WI38 (cell line): ENCODE data around the gene BMPR2.
"Not testable (repeated sequence)": the region's sequence is repeated elsewhere in the genome, so short reads cannot be mapped to it uniquely, and the experiment has no call there.

Source experiments
- H3K4me3 ChIP-seq: 2 replicates; pipeline ENCODE4 v1.5.1; 2011; ENCODE audit warnings: low read depth, mild to moderate bottlenecking, control low read depth, low read length
- TF ChIP-seq, protein P1 (sequence below): IDR thresholded peaks from 2 replicates; pipeline ENCODE4 v1.5.1; 2012; ENCODE audit warnings: low read depth, mild to moderate bottlenecking, control low read depth, low read length

BMPR2 gene

DNA sequence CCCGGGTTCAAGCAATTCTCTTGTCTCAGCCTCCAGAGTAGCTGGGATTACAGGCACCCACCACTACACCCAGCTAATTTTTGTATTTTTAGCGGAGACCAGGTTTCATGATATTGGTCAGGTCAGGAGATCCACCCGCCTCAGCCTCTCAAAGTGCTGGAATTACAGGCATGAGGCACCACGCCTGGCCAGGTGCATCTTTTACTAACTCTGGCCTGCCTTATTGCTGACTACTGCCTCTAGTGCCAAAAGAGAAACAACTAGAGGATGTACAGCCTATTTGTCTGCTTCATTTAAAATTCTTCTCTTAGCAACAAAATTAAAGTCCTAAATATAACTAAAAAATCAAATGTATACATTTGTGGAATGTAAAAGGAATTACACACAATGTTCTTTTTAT is 115.4 kb downstream of the BMPR2 start:
- TF ChIP-seq, protein P1, sequence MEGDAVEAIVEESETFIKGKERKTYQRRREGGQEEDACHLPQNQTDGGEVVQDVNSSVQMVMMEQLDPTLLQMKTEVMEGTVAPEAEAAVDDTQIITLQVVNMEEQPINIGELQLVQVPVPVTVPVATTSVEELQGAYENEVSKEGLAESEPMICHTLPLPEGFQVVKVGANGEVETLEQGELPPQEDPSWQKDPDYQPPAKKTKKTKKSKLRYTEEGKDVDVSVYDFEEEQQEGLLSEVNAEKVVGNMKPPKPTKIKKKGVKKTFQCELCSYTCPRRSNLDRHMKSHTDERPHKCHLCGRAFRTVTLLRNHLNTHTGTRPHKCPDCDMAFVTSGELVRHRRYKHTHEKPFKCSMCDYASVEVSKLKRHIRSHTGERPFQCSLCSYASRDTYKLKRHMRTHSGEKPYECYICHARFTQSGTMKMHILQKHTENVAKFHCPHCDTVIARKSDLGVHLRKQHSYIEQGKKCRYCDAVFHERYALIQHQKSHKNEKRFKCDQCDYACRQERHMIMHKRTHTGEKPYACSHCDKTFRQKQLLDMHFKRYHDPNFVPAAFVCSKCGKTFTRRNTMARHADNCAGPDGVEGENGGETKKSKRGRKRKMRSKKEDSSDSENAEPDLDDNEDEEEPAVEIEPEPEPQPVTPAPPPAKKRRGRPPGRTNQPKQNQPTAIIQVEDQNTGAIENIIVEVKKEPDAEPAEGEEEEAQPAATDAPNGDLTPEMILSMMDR = no peak
- H3K4me3 ChIP-seq = no peak overlapping the region

DNA sequence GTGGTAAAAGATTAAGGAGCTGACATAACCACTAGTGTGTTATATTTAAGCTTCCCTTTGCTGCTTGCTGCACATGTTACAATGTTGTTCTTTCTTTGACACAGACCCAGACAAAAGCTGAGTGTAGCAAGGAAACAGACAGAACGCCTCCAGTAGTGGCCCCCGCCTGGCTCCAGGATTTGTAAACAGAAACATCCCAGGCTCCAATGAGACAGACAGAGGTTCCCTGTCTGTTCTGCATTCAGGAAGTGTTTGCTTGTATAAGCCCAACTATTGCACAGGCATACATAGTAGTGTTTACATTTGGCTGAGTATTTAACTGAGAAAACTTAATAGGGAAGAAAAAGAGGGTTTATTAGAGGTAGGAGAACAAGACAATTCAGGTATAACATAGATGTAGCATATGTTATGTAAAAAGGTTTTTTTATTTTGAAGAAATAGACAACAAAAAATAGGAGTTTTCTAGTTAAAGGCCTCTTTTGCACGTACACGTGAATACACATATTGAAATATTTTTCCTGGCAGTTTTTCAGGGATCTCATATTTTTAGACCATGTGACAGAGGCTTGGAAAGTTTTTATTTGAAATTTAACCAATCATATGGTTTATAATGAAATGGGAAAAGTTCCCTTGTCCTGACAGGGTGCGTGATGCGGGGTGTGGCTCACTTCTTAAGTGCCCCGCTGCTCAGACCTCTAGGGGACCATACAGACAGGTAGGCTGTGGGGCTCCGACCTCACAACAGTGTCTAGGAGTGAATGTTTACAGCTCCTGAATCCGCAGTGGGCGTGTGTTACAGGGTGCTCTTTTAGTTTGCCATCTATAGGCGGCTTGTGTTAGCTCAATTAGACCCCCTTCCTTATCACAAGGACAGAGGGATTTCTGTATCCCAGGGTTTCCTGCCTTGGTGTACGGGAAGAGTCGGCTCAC is 118.4 kb downstream of the BMPR2 start:
- TF ChIP-seq, protein P1 = no peak
- no peak overlapping the region for H3K4me3 ChIP-seq

DNA sequence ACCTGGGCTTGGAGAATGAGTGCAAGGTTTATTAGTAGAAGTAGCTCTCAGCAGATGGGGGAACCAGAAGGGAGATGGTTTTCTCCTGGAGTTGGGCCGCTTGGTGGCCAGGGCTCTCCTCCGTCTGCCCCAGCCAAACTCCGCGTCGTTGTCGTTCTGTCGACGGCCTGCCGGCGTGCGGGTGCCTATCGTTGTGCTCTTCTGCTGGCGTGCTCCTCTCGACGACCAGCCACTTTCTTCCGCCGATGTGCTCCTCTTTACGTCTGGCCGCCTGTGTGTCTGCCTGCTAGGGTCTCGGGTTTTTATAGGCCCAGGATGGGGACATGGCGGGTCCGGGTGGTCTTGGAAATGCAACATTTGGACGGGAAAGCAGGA is 119.1 kb downstream of the BMPR2 start:
- H3K4me3 ChIP-seq = no peak overlapping the region
- TF ChIP-seq, protein P1 = no peak

DNA sequence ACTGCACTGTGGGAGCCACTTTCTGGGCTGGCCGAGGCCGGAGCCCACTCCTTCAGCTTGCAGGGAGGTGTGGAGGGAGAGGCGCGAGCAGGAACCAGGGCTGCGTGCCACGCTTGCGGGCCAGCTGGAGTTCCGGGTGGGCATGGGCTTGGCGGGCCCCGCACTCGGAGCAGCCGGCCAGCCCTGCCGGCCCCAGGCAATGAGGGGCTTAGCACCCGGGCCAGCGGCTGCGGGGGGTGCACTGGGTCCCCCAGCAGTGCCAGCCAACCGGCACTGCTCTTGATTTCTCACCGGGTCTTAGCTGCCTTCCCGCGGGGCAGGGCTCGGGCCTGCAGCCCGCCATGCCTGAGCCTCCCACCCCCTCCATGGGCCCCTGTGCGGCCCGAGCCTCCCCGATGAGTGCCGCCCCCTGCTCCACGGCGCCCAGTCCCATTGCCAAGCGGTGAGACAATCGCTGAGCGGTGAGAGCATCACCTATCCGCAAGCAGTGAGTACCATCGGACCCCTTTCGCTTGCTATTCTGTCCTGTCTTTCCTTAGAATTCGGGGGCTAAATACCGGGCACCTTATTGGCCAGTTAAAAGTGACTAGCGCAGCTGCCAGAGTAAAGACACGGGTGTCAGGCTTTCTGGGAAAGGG is 120.8 kb downstream of the BMPR2 start:
- H3K4me3 ChIP-seq = not testable (repeated sequence)

DNA sequence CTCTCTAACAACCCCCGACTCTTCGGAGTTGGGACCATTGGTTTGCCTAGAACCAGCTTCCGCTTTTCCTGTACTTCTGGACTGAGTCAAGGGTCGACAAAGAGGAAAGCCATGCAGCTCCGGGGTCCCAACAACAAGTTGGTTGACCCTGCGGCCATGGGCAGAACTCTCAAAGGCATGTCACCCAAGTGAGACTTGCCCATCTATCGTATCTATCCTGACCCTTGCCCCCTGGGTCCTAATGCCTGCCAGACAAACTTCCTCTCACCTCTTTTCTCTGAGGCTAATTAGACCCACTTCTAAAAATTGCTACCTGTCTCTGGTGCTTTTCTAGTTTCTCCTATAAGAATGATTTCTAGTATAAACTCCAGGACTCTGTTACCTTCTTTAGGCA is 121.3 kb downstream of the BMPR2 start:
- not testable (repeated sequence) for H3K4me3 ChIP-seq

DNA sequence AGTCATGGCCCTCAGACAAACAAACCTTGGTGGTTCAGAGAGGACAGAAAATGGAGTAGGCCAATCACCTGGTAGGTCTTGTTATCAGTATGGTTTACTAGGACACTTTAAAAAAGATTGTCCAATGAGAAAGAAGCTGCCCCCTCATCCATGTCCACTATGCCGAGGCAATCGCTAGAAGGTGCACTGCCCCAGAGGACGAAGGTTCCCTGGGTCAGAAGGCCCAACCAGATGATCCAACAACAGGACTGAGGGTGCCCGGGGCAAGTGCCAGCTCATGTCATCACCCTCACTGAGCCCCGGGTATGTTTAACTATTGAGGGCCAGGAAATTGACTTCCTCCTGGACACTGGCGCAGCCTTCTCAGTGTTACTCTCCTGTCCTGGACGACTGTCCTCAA is 123.7 kb downstream of the BMPR2 start:
- not testable (repeated sequence) for H3K4me3 ChIP-seq

DNA sequence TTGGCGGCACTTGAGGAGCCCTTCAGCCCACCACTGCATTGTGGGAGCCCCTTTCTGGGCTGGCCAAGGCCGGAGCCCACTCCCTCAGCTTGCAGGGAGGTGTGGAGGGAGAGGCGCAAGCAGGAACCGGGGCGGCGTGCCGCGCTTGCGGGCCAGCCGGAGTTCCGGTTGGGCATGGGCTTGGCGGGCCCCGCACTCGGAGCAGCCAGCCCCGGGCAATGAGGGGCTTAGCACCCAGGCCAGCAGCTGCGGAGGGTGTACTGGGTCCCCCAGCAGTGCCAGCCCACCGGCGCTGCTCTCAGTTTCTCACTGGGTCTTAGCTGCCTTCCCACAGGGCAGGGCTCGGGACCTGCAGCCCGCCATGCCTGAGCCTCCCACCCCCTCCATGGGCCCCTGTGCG is 127.1 kb downstream of the BMPR2 start:
- H3K4me3 ChIP-seq = not testable (repeated sequence)

DNA sequence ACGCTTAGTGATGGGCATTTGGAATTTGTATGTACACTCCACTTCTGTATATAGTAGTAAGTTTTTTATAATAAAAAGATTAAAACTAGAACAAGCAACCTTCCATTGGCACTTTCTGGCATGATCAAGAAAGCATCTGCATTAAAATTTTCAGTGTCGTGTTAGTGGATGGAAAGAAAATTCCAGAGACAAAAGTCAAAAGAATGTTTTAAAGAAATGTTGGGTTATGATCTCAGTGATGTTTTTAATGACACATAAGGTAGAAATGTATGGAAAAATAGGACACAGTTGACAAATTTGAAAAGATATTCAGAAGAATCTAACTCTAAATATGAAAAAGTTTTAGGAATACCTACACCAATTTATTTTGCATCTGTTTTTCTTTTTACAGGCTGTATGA is 132.6 kb downstream of the BMPR2 start:
- TF ChIP-seq, protein P1 = no peak
- H3K4me3 ChIP-seq = no peak overlapping the region

DNA sequence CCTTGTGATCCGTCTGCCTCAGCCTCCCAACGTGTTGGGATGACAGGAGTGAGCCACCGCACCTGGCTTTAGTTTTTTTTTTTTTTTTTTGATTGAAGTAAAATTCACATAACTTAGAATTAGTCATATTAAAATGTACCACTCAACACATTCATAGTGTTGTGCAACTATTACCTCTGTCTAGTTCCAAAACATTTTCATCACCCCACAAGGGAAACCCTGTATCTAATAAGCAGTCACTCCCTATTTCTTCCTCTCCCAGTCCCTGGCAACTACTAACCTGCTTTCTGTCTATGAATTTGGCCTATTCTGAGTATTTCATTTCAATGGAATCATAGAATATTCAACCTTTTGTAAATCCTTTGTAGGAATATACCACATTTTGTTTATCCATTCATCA is 134.8 kb downstream of the BMPR2 start:
- no peak overlapping the region for H3K4me3 ChIP-seq
- TF ChIP-seq, protein P1 = no peak
